ENCODE data around the gene BNC2.
"Not testable (repeated sequence)": the region's sequence is repeated elsewhere in the genome, so short reads cannot be mapped to it uniquely, and the experiment has no call there.

The BNC2 gene

DNA sequence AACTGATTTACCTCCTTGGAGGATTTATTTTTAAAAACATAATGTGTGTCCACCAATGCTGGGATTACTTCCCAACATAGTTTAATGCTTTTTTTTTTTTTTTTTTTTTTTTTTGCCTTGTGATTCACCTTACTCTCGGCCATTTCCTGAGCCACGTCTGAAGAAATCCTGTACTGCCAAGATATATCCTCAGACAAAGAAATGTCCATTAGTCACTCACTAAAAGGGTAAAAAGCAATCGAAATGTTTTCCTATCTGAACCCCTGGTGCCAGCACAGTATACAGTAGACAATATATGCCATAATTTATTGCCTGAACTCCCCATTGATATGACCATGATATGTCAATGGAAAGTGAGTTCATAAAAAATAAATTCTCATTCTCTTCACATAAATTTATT is 344.1 kb downstream of the BNC2 start:
- DNase-seq, result no peak

DNA sequence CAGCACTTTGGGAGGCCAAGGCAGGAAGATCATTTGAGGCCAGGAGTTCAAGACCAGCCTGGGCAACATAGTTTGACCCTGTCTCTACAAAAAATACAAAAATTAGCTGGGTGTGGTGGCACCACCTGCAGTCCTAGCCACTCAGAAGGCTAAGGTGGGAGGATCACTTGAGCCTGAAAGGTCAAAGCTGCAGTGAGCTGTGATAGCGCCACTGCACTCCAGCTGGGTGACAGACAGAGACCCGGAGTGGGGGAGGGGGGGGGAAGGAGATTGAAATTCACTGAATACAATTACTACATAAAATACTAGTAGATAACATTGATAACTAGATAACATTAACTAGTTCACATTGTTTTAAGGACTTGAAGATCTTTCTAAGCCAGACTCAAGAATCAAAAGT is 345.6 kb downstream of the BNC2 start:
- DNase-seq, result no peak

DNA sequence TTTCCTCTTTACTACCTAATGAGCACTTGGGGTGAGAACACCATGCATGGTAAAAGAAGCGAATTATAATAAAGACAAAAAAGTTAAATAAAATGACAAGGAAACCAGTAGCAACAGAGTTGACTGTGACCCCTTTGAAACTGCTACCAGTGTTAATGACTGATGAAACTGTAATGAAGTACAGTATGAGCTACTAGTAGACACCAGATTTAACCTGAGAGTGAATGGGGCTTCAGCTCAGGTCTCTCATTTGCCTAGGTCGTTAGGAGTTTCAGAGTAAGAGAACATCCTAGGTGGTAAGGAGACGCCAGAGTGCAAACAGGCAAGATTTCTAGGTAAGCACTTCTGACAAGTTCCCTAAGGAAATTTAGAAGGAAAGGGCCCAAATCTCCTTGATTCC is 346.4 kb downstream of the BNC2 start:
- no peak for DNase-seq

DNA sequence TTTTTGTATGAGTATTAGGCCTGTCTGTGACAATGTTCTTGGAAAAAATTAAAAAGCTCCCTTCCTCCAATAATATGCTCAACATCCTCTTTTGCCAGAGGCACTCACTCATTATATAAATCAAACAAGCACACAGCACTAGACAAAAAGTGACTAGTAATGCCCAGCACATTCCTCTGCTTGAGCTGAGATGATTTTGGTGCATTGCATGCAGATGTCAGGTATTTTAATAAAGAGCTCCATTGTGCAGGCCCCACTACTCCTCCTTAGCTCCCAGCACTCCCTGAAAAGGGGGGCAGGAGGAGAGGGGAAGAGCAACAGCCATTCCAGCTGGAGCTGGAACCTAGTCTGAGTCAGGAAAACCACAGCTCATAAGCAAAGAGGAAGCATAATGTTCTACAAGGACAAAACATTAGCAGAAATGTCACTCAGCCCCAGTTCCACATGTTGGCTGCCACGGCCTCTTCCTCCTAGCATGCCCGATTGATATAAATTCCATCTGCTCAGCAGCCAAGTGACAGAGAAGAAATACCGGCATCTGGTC is 348.5 kb downstream of the BNC2 start:
- no peak for DNase-seq

DNA sequence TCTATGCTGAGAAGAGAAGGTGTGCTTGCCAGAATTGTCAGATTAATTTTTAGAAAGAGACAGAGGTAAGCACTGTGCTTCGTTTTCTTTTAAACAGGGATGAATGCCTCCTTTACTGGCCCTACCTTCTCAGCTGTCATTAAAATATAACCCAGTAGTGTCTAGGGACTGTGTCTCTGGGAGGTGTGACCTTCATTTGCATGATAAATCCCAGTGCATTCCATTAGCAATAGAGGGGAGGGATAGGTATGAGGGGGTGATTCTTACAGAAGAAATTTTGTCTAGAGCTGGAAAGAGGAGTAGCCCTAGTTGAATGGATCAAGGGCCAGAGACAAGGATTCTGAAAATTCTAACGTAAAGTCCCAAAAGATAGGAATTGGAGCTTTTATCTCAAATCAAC is 351.5 kb downstream of the BNC2 start:
- DNase-seq, result no peak

DNA sequence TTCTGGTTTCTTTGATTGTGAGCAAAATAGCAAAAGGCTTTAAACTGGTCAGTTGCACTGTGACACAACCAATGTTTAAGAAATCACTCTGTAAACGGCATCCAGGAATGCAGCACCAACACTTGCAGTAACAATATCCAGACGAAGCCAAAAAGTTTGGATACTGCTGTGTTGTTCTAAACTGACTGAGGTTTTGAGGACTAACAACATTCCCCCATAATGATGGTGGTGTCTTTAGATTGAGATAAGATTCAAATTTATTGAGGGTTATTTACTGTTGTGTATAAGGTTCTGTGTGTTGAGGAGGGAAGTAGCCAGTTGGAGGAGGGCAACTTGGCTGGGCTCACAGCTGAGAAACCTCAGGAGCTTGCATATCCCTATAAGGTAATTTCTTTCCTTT is 353.6 kb downstream of the BNC2 start:
- DNase-seq, result no peak

DNA sequence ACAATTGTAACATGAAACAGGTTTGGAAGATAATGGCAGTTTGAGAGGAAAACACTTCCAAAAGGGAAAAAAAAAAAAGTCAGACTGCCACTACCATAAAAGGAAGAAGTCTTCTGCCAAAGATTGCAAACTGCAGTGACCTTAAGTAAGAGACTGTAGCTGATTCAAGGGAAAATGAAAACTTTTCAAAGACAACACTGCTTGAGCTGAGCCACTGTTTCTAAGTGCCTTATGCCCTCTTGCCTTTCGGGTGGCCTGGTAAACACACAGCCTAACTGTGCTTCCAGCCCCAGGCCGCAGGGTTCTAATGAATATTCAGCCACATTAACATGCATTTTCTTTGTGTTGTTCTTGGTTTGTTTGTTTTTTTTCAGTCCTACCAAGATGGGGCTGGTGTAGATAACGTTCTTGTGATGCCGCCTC is 354.6 kb downstream of the BNC2 start:
- no peak for DNase-seq

DNA sequence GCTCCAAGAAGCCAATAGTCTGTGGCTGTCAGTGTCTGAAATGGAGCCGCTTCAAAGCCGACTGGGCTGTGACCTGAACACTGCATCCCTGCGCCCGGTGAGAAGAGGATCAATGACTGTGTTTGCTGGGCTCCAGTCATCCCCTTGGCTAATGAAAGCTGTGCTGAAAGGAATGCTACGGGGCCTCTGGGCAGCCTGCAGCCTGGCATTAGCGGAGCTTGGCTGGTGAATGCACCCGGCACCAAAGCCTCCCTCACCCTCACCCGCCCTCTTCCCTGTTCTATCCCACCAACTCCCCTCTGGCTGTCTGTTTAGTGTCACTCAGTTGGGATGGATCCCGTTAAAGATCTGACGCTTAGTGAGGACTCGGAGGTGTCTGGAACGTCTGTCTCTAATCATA is 355.3 kb downstream of the BNC2 start:
- DNase-seq, result no peak

DNA sequence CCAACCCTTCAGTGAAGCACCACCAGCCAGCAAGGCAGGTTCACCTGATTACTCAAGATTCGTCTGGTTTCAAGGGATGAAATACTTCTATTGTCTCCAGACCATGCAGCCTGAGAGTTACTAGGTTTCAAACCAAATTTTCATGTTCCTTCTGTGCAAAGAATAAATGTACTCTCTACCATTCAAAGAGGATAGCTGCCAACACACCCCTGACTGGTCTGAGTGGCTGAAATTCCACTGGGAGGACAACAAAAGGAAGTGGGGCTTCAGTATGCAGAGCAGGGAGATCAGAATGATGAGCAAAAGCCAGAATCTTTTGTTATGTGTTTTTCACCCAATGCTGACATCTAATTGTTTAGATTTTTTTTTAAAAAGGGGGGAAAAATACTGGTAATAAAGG is 356.3 kb downstream of the BNC2 start:
- DNase-seq, result no peak

DNA sequence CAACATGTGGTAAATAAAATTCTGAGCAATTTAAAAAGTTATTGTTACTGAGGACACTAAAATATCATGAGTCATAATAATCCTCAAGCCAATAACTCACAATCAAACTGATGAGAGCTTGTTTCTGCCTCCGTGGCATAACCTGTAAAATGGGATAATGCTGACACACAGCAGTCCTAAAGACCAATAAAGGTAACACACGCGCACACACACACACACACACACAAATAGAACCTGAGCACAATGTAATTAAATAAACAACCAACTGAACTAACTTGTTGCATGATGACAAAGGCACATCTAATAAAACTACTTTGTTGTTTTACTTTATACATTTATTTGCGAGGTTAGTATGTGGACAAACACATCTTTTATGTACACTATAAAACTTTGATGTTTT is 358.2 kb downstream of the BNC2 start:
- DNase-seq, result no peak

DNA sequence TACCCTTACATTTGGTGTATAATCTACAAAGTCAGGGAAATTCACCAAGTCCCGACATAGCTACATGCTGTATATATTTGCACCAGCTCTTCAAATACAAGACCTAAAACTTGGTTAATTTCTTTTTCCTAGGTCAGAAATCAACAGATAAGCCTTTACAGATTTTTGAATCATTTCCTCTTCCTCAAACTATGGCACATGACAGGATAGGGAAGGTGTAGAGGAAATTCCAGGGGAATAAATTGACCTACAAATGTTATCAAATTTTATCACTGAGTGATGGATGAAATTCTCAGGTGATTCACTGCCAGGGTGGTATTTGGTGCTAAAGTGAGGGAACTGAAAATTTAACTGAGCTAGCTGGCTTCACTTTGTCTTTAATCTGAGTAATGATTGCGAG is 360.0 kb downstream of the BNC2 start:
- no peak for DNase-seq

DNA sequence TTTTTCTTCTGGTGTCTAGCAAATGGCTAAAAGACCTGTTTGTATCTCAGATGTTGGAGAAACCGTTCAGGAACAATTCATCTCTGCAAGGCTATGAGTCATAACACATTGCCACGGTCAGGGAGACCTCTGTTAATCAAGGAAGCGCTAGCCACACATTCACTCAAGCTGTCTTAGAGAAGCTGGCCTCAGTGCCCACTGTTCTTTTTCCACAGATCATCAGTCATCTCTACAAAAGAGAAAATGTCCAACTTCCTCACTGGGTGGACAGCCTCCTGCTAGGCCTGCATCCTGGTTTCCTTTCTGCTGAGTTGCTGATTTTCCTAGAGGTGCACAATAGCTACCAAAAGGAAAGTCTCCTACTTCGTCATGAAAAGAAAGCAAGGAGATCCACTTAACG is 360.5 kb downstream of the BNC2 start:
- DNase-seq, result no peak

DNA sequence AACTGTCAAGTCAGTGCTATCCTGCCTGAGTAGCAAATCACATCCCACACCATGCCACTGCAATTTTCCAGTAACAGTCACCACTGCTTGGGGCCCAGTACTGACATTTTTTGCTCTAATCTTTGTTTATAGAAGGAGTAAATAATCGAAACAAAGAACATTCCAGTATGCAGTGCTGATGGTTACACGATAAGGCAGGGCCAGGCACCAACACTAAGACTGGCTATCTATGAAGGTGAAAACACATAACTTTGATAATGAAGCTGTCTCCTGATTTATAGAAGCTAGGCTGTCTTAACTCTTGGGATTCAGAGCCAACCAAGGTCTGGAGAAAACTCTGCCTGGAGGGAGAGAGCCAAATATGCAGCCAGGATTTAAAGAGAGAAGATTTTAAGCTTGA is 365.3 kb downstream of the BNC2 start:
- DNase-seq, result no peak

DNA sequence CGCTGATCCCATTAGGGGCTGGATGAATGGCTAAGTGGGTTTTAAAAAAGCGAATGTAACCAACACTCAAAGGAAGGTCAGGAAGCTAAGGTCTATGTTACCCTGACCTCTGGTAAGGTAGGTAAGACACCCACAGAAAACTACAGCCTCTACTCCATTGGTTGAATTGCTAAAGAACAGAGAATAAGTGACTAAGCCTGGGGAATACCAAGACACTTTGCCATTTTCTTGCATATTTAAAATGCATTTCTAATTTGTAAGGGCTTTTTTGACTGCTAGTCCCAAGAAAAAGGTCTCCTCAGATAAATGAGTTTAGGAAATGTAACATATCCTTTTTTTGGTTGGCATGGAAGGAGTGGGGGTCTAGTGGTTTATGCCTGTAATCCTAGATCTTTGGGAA is 368.7 kb downstream of the BNC2 start:
- DNase-seq, result no peak

DNA sequence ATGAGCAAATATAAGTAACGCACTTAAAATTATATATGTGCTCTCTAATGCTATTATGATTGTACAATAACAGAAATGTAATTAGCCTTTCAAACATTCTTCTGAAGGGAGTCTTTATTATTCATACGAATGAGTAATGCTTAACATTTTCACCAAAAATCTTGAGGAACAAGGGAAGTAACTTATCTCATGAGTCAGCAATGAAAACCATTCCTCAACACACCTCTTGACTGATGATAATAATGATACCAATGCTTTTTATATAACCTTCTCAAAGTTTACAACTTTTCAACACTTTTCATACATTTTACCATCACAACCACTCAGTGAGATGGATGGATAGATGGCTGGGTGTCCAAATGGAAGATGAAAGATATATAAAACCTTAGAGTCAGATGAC is 369.3 kb downstream of the BNC2 start:
- DNase-seq, result no peak

DNA sequence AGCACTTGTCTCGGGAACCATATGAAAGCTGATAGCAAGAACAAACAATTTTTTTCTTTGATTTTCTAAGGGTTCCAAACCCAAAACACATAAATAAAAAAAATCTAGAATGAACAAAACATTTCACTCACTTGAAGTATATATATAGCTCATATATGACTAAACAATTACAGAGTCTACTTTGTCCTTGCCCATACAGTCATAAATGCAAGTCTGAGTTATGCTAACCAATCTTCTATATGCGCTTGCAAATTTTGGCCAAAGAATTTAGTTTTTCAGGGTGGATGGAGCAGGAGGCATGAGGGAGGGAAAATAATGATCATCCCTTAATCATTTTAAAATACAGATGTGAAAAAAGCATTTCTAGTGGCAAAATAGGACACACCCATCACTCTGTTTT is 370.1 kb downstream of the BNC2 start:
- no peak for DNase-seq

DNA sequence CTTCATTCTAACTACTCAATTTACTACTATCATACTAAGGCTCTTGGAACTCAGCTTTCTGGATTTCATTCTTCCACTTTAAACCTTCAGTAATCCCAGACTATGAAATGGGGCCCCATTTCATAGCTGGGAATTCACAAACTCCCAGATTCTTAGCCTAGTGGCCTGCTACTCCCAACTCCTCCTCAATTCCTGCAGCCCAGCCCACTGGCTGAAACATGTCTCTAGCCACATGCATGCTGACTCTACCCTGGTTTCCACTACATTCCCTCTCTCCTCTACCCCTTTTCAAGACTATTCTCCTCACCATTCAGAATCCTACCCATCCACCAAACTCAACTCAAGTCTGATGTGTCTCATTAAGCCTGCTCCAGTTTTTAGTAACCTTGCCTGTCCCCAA is 370.6 kb downstream of the BNC2 start:
- DNase-seq, result no peak

DNA sequence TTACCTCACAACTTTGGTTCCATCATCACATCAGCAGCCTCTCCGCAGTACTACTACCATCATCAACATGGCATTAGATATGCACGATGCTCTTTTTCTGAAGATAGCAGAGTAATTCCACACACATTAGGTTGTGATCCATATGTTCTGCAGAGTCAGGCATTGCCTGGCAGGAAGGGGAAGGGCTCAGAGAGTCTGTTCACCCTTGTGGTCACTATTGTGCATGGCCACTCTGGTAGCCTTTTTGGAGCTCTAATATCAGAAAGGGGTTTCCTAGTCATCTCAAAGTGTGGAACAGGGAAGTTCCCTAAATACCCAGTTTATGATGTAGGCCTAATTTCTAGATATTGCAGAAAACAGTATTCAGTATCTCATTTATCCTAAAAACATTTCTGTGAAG is 373.6 kb downstream of the BNC2 start:
- no peak for DNase-seq

DNA sequence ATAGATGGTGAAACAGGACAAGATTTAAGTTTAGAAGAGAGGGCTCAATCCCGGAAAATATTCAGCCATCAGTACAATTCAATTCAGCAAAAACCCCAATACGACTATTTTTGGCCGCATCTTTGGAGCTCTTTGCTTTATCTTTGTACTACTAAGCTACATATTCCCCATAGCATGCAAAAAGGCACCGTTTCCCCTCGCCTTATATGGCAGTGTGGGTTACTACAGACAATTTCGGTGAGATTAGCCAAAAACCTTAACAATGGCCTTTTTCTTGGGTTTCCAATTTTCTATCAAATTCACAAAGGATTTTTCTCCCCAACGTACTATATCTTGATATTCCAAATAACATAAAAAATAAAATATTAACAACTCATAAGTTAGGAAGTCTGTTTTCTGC is 382.6 kb downstream of the BNC2 start:
- DNase-seq, result no peak

DNA sequence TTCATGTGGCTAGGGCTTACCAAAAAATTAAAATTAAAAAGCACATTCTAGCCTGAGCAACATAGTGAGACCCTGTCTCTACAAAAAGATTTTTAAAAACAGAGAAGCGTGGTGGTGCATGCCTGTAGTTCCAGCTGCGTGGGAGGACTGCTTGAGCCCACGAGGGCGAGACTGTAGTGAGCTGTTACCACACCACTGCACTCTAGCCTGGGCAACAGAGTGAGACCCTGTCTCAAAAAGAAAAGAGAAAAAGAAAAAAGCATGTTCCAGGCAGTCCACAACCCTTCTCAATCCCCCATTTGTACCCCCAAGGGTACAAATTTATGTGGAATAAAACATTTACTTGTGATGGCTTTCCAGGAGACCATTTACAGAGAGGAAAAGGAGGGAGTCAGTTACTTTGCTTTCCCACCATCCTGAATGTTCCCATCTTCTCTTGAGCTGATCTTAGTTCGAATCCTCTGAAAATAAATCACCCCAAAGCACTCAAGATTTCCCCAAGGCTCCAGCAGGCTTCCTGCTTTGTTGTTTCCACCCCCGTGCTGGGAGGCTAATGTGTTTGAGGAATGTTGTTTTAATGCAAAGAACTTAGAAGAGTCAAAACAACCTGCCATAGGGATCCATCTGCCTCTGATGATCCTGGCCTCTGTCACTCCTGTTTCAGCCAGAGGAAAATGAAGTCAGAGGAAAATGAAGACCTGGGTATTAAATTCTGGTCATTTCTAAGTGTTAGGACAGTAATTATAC is 384.7 kb downstream of the BNC2 start:
- no peak for DNase-seq

DNA sequence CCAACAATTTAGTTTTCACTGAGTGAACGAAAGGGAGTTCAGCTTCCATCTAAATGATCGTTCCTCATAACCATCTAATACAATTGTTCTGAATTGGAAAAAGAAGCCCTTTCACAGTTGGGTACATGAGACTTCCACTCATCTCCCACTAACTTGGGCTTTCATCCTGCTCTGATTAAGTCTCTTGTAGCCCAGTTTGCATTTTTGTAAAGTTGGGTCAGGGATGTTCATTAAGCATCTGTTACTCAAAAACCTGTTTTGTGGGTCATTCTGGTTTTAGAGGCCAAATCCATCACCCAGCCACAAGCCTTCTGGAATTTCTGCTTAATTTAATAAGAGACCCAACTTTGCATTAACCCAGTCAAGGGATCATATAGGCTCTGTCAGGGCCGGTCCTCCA is 385.3 kb downstream of the BNC2 start:
- no peak for DNase-seq

DNA sequence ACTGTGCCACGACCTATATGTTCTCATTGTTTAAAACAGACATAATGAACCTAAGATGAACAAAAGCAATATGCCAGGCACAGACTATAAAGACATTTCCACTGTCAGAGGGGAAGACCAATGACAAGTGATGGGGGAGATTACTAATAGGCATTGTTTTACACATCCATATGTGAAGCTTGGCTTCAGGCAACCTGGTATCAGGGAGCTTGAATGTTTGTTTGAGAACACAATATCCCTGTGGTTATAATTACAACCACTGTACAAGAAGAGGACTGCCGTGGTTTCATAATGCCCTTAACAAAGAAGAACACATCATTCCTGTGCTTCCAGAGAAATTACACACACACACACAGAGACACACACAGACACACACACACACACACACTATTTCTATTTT is 385.7 kb downstream of the BNC2 start:
- no peak for DNase-seq

DNA sequence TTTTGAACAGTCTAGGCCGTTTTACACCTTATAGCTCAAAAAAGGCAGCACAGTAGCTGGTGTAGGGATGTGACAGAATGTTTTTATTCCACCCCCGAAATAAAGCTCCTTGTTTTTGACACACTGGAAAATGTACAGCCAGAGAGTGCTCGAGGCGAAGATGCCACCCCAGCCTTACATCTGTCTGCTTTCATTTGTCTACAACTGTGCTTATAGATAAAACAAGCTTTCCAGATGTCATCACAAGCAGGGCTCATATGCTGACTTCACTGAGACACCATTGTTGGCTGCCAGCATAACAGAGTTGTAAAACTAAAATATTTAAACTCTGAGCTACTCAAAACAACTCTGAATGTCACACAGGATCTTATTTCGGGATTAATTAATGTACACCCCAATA is 386.3 kb downstream of the BNC2 start:
- no peak for DNase-seq

DNA sequence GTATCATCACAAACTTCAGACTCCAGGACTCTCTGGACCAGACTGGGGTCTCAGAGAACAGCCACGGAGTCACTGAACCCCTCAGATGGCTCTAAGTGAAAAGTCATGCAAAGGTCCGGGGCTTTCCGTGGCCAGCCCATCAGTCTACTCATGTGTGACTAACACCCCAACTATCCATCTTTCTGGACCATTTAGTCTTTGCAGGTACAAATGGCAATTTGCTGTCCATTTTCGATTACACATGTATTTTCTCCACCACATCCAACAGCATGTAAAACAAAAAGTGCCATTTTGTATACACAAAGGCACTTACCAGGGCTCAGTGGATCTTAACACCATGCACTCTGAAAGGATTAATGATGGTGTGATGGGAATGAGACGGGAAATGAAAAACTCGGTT is 387.7 kb downstream of the BNC2 start:
- DNase-seq, result no peak

DNA sequence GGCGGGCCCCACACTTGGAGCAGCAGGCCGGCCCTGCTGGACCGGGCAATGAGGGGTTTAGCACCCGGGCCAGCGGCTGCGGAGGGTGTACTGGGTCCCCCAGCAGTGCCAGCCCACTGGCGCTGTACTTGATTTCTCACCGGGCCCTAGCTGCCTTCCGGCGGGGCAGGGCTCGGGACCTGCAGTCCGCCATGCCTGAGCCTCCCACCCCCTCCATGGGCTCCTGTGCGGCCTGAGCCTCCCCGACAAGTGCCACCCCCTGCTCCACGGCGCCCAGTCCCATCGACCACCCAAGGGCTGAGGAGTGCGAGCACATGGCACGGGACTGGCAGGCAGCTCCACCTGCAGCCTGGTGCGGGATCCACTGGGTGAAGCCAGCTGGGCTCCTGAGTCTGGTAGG is 389.9 kb downstream of the BNC2 start:
- not testable (repeated sequence) for DNase-seq

Data from activated CD4-positive, alpha-beta T cell treated with anti-CD3 and anti-CD28 coated beads, Interleukin-2, amount 50 U/mL, for 4 hours (primary cell).